Memory B cell (primary cell): ENCODE data around the gene LDB2.

Source experiments
- ATAC-seq: fragments of 150-1000 bp; cut with Tn5 transposase; 2 replicates; pipeline ENCODE4 v1.10.0; 2021; ENCODE audit warnings: low read depth, mild to moderate bottlenecking, moderate library complexity
- DNase-seq, 2 donors: peaks; one replicate each; pipeline ENCODE4 v3.0.0; 2022; ENCODE audit warnings: low spot score in 2 of 2
- H3K27ac Mint-ChIP-seq: one replicate; pipeline ENCODE4 v1.8.0; 2022; ENCODE audit warnings: mild to moderate bottlenecking, moderate library complexity, mixed read lengths
- H3K27me3 Mint-ChIP-seq: one replicate; pipeline ENCODE4 v1.8.0; 2022; ENCODE audit warnings: mixed read lengths
- H3K36me3 Mint-ChIP-seq: one replicate; pipeline ENCODE4 v1.8.0; 2022; ENCODE audit warnings: mild to moderate bottlenecking, mixed read lengths
- H3K4me1 Mint-ChIP-seq: one replicate; pipeline ENCODE4 v1.8.0; 2022; ENCODE audit warnings: mixed read lengths
- H3K4me3 Mint-ChIP-seq: one replicate; pipeline ENCODE4 v1.8.0; 2022; ENCODE audit warnings: mild to moderate bottlenecking, moderate library complexity, mixed read lengths
- H3K9me3 Mint-ChIP-seq: one replicate; pipeline ENCODE4 v1.8.0; 2022; ENCODE audit warnings: mixed read lengths

The LDB2 gene

DNA sequence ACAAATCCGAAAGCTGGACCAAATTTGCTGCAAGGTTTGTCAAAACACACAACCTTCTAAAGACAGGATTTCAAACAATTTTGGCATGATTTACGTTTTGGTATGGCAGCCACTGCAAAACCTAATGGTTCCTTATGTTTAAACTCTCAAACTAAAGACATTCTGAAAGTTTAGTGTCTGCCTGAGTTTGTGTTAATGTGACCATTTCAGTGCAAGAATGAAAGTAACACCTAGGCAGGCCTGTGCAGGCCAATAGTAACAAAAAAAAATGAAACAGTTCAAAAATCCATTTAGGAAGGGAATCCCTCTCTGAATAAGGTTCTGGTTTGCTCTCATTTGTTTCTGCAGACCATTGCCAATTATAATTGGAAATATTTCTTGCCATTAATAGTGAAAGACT is 1.9 kb upstream of the LDB2 start:
- peaks cover 1% of the 10 kb centered on the region for H3K27me3 Mint-ChIP-seq

DNA sequence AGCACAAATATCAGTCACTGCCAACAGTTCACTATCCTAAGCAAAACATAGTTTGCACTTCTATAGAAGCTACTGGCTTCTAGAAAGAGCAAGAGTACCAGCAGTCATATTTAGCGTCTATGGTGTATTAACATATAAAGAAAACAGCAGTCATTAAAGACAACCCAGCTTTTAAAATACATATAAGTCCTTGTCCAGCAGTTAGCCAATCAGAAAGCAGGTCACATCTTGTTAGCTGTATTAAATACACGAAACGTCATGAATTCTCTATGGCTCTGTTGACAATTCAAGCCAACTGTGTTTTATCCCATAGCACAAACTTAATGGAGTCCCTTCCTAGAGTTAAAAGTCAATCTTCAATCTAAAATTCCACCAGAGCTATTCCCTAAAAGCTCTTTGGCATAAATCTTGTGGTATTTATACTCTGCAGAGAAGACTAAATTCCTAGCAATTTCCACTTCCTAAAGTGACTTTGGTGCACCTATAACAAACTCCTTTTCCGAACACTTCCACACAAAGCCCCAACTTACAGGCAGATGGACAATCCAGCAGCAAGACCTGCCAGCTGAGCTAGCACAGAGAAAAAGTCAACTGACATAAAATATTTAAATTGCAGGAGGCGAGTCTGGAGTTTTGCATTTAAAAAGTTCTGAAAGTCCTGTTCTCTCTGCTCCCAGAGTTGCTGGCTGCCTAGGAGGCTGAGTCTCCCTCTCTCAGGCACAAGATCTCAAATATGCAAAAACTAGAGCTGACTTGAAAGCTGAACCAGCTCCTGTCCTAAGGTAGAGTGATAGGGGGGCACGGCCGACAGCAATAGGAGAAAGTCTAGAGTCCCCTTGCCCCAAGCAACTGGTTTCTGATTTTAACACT is 1.3 kb downstream of the LDB2 start:
- Mint-ChIP-seq H3K36me3 (no peaks in the 10 kb centered on the region), H3K4me3 (no peak overlapping the region), H3K27ac (no peak overlapping the region), H3K4me1 (peaks cover 2% of the 10 kb centered on the region), H3K9me3 (no peaks in the 10 kb centered on the region), H3K27me3 (peaks cover 1% of the 10 kb centered on the region)
- DNase-seq (no peak), ATAC-seq (no peak)

More for the DNA sequence above, 1.9 kb upstream of the LDB2 start:
- no peak overlapping the region for H3K27ac Mint-ChIP-seq
- peaks cover 2% of the 10 kb centered on the region for H3K4me1 Mint-ChIP-seq
- no peak overlapping the region for H3K4me3 Mint-ChIP-seq
- DNase-seq (no peak), ATAC-seq (no peak)
- H3K36me3 Mint-ChIP-seq, result no peaks in the 10 kb centered on the region
- H3K9me3 Mint-ChIP-seq, result peaks cover 3% of the 10 kb centered on the region

DNA sequence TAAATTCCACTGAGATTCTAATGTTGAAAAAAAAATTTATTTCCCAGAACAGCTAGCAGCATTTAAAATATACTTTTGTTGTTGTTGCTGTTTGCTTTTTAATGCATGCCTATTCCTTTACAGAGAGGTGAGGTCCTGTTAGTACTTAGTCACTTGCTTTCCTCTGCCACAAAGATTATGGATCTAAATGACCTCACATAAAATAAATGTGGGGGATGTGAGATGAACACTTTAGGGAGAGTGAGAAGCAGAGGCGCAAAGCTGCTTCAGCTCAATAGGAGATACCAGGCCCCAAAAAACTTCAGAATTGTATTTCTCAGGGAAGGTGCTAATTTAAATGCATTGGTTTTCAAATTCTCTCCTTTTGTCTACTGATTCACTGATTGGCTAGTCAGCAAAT is 4.0 kb downstream of the LDB2 start:
- Mint-ChIP-seq H3K9me3 (no peaks in the 10 kb centered on the region), H3K27ac (no peak overlapping the region), H3K4me1 (peaks cover 2% of the 10 kb centered on the region), H3K4me3 (no peak overlapping the region), H3K27me3 (peaks cover 1% of the 10 kb centered on the region), H3K36me3 (no peaks in the 10 kb centered on the region)
- DNase-seq (no peak), ATAC-seq (no peak)

DNA sequence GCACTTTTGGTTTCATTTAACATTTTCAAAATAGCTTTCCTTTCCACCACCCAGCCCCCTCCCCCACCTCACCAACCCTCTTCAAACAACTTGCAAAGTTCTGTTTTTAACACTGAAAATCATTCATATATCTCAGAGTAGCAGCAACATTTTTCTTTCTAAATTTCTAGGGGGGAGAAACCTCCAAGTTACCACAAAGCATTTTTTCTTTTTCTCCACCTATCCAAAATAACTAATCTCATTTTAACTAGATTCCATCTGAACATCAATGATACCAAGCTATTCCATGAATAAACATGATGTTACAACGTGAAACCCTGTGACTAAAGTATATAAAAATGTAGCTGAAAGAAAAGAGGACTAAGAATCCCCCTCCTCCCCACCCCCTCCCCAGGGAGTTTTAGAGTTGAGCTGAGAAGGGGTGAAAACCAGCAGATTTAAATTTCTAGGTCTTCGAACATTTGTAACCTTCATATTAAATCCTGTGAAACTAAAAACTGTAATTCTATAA is 5.2 kb downstream of the LDB2 start:
- no peak for DNase-seq
- Mint-ChIP-seq H3K36me3 (no peaks in the 10 kb centered on the region), H3K4me3 (no peak overlapping the region), H3K27ac (no peak overlapping the region), H3K4me1 (no peaks in the 10 kb centered on the region), H3K9me3 (peaks cover 2% of the 10 kb centered on the region), H3K27me3 (peaks cover 1% of the 10 kb centered on the region)
- ATAC-seq, result no peak

DNA sequence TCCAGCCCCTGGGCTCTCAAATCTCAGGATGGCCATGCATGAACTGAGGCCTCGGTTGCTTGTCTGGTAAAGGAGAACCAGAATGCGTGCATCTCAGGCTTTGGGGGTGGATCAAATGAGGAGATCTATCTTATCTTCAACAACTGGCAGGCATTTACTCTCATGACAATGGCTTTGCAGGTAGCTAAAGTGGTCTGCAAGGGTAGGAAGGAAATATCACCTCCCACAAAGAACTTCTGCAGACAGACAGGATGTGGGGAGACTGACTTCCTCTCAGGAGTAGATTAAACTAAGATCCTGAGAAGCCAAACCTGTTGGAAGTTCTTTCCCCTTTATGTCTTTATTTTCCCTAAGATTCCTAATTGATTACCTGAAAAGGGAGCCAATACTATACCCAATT is 7.8 kb downstream of the LDB2 start:
- Mint-ChIP-seq H3K4me3 (no peak overlapping the region), H3K9me3 (peaks cover 2% of the 10 kb centered on the region), H3K36me3 (no peaks in the 10 kb centered on the region), H3K4me1 (no peaks in the 10 kb centered on the region), H3K27me3 (no peaks in the 10 kb centered on the region), H3K27ac (no peak overlapping the region)
- DNase-seq (no peak), ATAC-seq (no peak)

DNA sequence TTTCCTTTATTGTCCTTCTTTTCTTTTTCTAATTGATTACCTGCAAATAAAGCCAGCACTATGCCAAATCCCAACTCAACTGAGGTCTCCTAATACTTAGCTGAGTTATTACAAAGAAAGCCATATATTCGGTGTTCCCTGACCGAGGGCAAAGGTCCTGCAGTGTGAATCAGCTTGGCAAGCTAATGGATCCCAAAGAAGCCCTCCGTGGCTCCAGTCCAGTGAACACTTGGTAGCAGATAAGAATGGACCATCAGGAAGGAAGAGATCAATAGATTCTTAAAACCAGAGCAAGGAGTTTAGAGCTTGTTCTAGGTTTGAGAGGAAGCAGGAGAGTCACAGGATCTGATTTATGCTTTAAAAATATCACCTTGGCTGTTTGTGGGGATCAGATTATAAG is 8.5 kb downstream of the LDB2 start:
- no peak for DNase-seq
- Mint-ChIP-seq H3K4me3 (no peak overlapping the region), H3K36me3 (no peaks in the 10 kb centered on the region), H3K4me1 (no peaks in the 10 kb centered on the region), H3K27ac (no peak overlapping the region), H3K9me3 (peaks cover 2% of the 10 kb centered on the region), H3K27me3 (no peaks in the 10 kb centered on the region)
- no peak for ATAC-seq

DNA sequence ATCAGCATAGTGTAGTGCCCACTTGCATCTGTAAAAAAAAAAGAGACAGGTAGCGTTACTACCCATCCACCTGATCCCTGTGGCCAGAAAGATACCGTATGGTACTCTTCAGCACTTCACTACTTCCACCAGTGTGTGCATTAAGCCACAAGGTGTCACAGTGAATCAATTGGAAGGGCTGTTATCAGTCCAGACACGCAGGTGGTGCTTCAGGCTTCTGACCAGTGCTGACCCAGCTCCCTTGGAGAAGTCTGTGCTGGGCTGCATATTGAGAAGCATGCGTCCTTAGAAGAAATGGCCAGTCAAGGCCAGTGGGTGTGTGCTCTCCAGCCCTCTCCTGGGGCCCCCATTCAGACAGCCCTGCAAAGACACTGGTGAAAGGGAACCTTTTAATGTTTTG is 10.6 kb downstream of the LDB2 start:
- Mint-ChIP-seq H3K27me3 (no peaks in the 10 kb centered on the region), H3K4me3 (no peak overlapping the region), H3K4me1 (no peaks in the 10 kb centered on the region), H3K27ac (no peak overlapping the region), H3K9me3 (peaks cover 6% of the 10 kb centered on the region), H3K36me3 (no peaks in the 10 kb centered on the region)
- ATAC-seq, result no peak
- no peak for DNase-seq

DNA sequence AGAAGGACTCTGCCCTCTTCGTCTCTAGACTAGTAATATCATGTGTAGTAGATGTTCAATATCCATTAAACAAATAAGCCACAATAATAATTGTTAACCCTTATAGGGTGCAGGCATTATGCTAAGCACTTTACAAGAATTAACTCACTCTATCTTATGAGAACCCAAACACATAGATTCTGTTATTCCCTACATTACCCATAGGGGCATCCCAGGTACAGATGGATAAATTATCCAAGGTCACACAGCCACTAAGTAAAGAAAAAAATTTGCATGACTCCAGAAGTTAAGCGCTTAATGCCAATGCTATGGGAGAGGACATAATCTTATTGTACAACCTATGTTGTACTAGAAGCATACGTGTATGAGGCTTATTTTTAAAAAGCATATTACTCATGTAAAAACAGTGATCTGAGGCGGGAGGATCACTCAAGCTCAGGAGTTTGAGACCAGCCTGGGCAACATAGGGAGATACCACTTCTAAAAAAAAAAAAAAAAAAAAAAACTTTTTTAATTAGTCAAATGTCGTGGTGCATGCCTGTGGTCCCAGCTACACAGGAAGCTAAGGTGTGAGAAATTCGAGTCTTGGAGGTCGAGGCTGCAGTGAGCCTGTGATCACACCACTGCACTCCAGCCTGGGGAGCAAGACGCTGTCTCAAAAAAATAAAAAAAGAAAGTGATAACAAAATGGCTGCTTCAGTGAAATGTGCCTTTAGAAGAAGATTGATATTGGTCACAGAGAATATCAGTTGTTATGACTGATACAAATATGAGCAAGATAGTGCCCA is 13.6 kb downstream of the LDB2 start:
- Mint-ChIP-seq H3K27ac (no peak overlapping the region), H3K36me3 (no peaks in the 10 kb centered on the region), H3K27me3 (no peaks in the 10 kb centered on the region), H3K9me3 (peaks cover 7% of the 10 kb centered on the region), H3K4me1 (no peaks in the 10 kb centered on the region), H3K4me3 (no peak overlapping the region)
- ATAC-seq, result no peak
- no peak for DNase-seq

DNA sequence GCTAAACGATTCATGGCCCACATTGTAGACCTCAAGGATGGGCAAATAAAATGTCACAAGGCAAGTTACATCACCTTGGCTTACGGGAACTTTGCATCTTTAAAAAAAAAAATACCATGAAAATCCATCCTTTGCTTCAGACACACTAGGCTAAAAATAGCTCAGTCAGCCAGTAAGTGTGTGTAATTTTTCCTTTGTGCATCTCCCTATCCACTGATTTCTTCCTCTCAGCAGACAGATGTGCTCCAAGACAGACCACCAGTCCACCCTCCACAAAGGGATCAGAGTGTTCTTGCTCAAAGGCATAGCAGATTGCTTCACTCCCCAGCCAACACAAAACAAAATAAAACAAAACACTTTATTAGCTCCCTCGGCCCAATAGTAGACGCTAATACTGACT is 14.6 kb downstream of the LDB2 start:
- DNase-seq (no peak), ATAC-seq (no peak)
- Mint-ChIP-seq H3K36me3 (no peaks in the 10 kb centered on the region), H3K27me3 (no peaks in the 10 kb centered on the region), H3K27ac (no peak overlapping the region), H3K9me3 (peaks cover 6% of the 10 kb centered on the region), H3K4me3 (no peak overlapping the region), H3K4me1 (no peaks in the 10 kb centered on the region)

DNA sequence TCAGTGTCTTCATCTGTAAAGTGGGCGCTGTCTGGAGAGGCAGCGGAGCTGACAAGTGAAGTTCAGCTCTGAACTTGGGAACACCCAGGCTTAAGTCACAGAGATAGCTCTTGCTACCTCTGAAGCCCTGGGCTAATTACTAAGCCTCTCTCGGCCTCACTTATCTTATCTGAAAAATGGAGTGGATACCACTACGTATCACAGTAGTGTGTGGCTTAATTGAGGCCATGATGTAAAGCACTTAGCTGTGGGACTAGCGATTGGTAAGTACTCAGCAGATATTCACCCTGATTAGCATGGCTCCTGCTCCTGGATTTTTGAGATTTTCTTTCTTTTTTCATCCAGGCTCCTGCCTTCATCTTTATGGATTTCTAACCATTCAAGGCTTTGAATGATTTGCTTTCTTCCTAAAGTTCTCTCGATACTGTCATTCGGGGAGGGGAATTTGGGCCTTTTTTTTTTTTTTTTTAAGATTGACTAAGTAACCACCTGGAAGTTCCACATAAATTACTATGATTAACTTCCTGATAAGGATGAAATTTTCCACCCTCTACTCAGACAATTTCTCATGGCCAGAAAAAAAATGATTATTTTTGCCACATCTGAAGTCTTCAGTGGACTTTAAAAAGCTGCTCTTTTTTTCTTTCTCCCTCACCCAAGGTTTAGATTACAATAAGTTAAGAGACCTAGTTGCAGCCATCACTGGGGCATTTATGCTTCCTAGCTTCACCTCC is 17.1 kb downstream of the LDB2 start:
- DNase-seq (no peak), ATAC-seq (no peak)
- no peaks in the 10 kb centered on the region for H3K4me1 Mint-ChIP-seq
- no peaks in the 10 kb centered on the region for H3K36me3 Mint-ChIP-seq
- no peak overlapping the region for H3K4me3 Mint-ChIP-seq
- peaks cover 8% of the 10 kb centered on the region for H3K9me3 Mint-ChIP-seq
- no peak overlapping the region for H3K27ac Mint-ChIP-seq
- no peaks in the 10 kb centered on the region for H3K27me3 Mint-ChIP-seq

DNA sequence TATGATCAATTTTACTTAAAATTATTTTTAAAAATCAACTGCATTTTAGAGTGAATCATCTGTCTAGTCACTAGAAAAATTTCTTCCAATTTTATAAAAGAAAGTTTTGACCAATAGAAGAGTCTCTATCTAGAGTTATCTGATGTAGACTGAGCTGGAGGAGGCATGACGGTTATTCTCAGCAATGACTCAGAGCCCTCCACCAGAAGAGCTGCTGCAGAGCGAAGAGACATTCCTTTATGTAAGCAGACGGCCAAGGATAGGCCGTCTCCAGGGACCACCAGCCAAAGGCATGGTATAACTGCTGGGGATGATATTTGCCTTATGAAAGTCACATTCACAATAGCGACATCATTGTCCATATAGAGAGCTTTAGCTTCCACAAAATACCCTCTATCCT is 23.0 kb downstream of the LDB2 start:
- no peak for ATAC-seq
- no peak overlapping the region for H3K4me3 Mint-ChIP-seq
- H3K9me3 Mint-ChIP-seq, result peaks cover 4% of the 10 kb centered on the region
- H3K4me1 Mint-ChIP-seq, result no peaks in the 10 kb centered on the region
- no peak overlapping the region for H3K27ac Mint-ChIP-seq
- H3K36me3 Mint-ChIP-seq, result no peaks in the 10 kb centered on the region
- H3K27me3 Mint-ChIP-seq, result no peaks in the 10 kb centered on the region
- DNase-seq, result no peak

DNA sequence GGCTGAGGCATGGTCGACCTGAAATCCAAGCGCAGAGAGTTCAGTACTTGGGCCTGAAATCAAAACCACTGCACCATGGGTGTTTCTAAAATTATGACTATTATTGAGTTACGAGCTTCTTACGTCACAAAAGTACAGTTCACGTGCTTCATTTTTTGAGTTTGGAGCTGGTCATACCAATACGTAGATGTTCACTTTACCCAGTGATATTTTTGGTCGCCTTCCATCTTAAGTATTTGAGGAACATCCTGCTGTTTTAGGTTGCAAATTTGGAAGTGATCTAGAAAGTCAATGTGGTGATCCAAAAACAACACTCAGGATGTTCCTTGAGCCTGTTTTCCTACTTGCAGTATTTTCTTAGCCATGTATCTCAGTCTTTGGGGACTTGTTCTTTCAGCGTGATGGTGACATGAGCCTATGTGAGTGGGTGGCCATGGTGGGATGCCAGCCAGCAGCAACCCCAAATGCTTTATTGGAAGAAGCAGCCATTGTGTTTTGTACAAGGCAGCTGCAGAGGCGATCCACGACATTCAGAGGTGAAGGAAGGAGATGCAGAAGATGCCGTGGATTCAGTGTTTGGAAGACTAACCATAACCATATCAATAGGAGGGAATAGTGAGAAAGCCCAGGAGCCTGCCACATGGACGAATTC is 28.7 kb downstream of the LDB2 start:
- ATAC-seq (no peak), DNase-seq (no peak)
- Mint-ChIP-seq H3K27me3 (no peaks in the 10 kb centered on the region), H3K4me3 (no peak overlapping the region), H3K9me3 (no peaks in the 10 kb centered on the region), H3K4me1 (no peaks in the 10 kb centered on the region), H3K36me3 (no peaks in the 10 kb centered on the region), H3K27ac (no peak overlapping the region)

DNA sequence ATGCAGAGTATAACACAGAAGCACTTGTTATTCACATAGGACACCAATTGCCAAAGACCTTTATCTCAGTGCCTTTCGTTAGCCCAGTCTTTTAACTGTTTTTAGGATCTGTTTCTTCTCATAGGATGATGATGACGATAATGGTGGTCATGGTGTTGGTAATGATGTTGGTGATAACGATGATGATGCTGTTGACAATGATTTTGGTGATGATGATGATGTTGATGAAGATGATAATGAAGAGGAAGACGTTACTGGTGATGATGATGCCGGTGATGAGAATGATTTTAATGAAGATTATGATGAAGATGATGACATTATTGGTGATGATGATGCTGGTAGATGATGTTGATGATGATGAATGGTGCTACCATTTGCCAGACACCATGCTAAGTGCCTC is 29.8 kb downstream of the LDB2 start:
- Mint-ChIP-seq H3K27me3 (no peaks in the 10 kb centered on the region), H3K36me3 (no peaks in the 10 kb centered on the region), H3K4me1 (no peaks in the 10 kb centered on the region), H3K27ac (no peak overlapping the region), H3K4me3 (no peak overlapping the region), H3K9me3 (no peaks in the 10 kb centered on the region)
- no peak for ATAC-seq
- DNase-seq, result no peak

DNA sequence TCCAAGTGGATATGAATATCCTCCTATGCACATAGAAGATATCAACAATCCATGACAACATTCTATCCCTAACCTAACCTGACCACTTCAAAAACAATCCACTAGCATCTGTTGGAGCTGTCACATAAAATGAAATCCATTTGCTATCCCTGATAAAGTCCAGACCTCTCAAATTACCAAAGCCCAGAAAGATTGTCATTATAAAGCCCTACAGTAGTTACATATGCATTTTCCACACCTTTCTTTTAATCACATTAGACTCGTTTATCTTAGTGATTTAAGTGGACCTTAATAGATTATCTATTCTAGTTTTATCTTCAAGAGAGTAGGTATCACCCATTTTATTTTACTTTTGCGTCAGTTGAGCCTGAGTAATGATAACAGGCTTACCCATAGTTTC is 30.6 kb downstream of the LDB2 start:
- ATAC-seq, result no peak
- Mint-ChIP-seq H3K9me3 (no peaks in the 10 kb centered on the region), H3K27ac (no peak overlapping the region), H3K36me3 (no peaks in the 10 kb centered on the region), H3K4me1 (no peaks in the 10 kb centered on the region), H3K27me3 (no peaks in the 10 kb centered on the region), H3K4me3 (no peak overlapping the region)
- DNase-seq, result no peak
